PC-3 (cell line): Measurements from ENCODE around the gene GLI3. TPM values are rescaled to one million over a fixed set of nuclear protein-coding genes. Genes with fewer than 3 reads are reported as not detected.

Source experiments
- ATAC-seq: fragments of 200-7000 bp; cut with Tn5 transposase; 2 replicates; pipeline ENCODE4 v1.9.1; 2020; ENCODE audit warnings: mild to moderate bottlenecking, moderate library complexity
- BruUV-seq: library from RNA; stranded (reverse); fragments of 400-500 nt; replicated peaks from 2 replicates; lab custom pipeline; 2021; lab: Mats Ljungman, UMichigan
- CTCF ChIA-PET: fragments of 300-600 bp; sonication (Branson Sonifier 250); formaldehyde crosslinking; loops from one replicate; lab custom pipeline; 2022; ENCODE audit warnings: antibody characterized with exemption; lab: Charles Lee
- POLR2A ChIA-PET: fragments of 300-600 bp; sonication (Branson Sonifier 250); formaldehyde crosslinking; loops from one replicate; lab custom pipeline; 2022; ENCODE audit warnings: antibody characterized with exemption; ENCODE audit not compliant: unreplicated experiment; lab: Charles Lee
- DNase-seq: peaks from one replicate; pipeline ENCODE4 v3.0.0-alpha.2; 2015
- H2AFZ ChIP-seq: fragments of 300-600 bp; sonication (generic); 2 replicates; pipeline ENCODE4 v1.6.0; 2016; ENCODE audit warnings: antibody characterized with exemption, low read length
- H3F3A ChIP-seq: fragments of 300-600 bp; sonication (generic); one replicate; pipeline ENCODE4 v1.6.0; 2017; ENCODE audit warnings: antibody characterized with exemption, low read length, control low read depth, mild to moderate bottlenecking; ENCODE audit not compliant: unreplicated experiment
- H3K27ac ChIP-seq: fragments of 300-600 bp; sonication (generic); 2 replicates; pipeline ENCODE4 v1.5.1; 2016; ENCODE audit warnings: mild to moderate bottlenecking, low read length
- H3K27me3 ChIP-seq: fragments of 300-600 bp; sonication (generic); 2 replicates; pipeline ENCODE4 v1.6.1; 2016; ENCODE audit warnings: low read length, mixed read lengths
- H3K36me3 ChIP-seq: fragments of 300-600 bp; sonication (generic); 2 replicates; pipeline ENCODE4 v1.6.1; 2016; ENCODE audit warnings: low read depth, mixed run types, low read length, mixed read lengths
- H3K4me1 ChIP-seq: fragments of 300-600 bp; sonication (generic); 2 replicates; pipeline ENCODE4 v1.5.1; 2016; ENCODE audit warnings: low read length; ENCODE audit not compliant: insufficient read depth
- H3K4me2 ChIP-seq: fragments of 300-600 bp; sonication (generic); 2 replicates; pipeline ENCODE4 v1.6.0; 2016; ENCODE audit warnings: low read length
- H3K4me3 ChIP-seq: fragments of 300-600 bp; sonication (generic); 2 replicates; pipeline ENCODE4 v1.5.1; 2016; ENCODE audit warnings: mild to moderate bottlenecking, low read length, mixed read lengths
- H3K79me2 ChIP-seq: fragments of 300-600 bp; sonication (generic); 2 replicates; pipeline ENCODE4 v1.6.1; 2017; ENCODE audit warnings: low read length, mixed read lengths
- H3K9ac ChIP-seq: fragments of 300-600 bp; sonication (generic); 2 replicates; pipeline ENCODE4 v1.6.0; 2016; ENCODE audit warnings: mild to moderate bottlenecking, low read length
- H3K9me2 ChIP-seq: fragments of 300-600 bp; sonication (generic); replicated peaks from 2 replicates; pipeline ENCODE4 v1.6.1; 2016; ENCODE audit warnings: mixed run types, low read length, mixed read lengths
- H3K9me3 ChIP-seq: fragments of 300-600 bp; sonication (generic); 2 replicates; pipeline ENCODE4 v1.6.1; 2016; ENCODE audit warnings: low read length, mixed read lengths
- H4K20me1 ChIP-seq: fragments of 300-600 bp; sonication (generic); 2 replicates; pipeline ENCODE4 v1.6.1; 2016; ENCODE audit warnings: low read length, mixed read lengths
- CTCF ChIP-seq: fragments of 300-600 bp; sonication (generic); conservative IDR thresholded peaks from 2 replicates; pipeline ENCODE4 v1.5.1; 2017; ENCODE audit warnings: antibody characterized with exemption, low read depth, mild to moderate bottlenecking, low read length
- EZH2 ChIP-seq: fragments of 300-600 bp; sonication (generic); IDR thresholded peaks from one replicate; pipeline ENCODE4 v1.6.1; 2017; ENCODE audit warnings: antibody characterized with exemption, mild to moderate bottlenecking, low read length; ENCODE audit not compliant: unreplicated experiment
- EZH2phosphoT487 ChIP-seq: fragments of 300-600 bp; sonication (generic); IDR thresholded peaks from 2 replicates; pipeline ENCODE4 v1.6.1; 2018; ENCODE audit warnings: mild to moderate bottlenecking, antibody characterized with exemption, low read length, borderline replicate concordance
- intact Hi-C: fragments of 100-400 bp; cut with micrococcal nuclease; formaldehyde crosslinking; loops from 2 replicates; pipeline ENCODE4 v1.9.0; 2023
- total RNA-seq: library from RNA; depleted of rRNA; stranded (reverse); fragments of >200 nt; gene quantifications from 2 replicates; pipeline ENCODE4 v1.2.3, GENCODE V29; 2014

GLI3 gene
- total RNA-seq, 1 experiment from 2014 or later, result 3.5 TPM

GRCh38 chr7:42039921-42040320 is 197.1 kb downstream of the GLI3 start:
- Histone ChIP-seq H3K36me3 (peaks cover 12% of the 10 kb centered on the region; the same call in 1 of the 2 replicates), H3F3A (no peaks in the 10 kb centered on the region), H3K9me2 (no peaks in the 10 kb centered on the region), H3K4me2 (no peak overlapping the region), H3K9ac (no peak overlapping the region), H3K4me3 (no peak overlapping the region), H3K27ac (no peak overlapping the region), H3K4me1 (no peaks in the 10 kb centered on the region), H3K79me2 (no peaks in the 10 kb centered on the region), H3K27me3 (no peaks in the 10 kb centered on the region), H2AFZ (no peak overlapping the region), H3K9me3 (no peaks in the 10 kb centered on the region), H4K20me1 (no peaks in the 10 kb centered on the region)
- intact Hi-C loops, result no loop called here
- TF ChIP-seq CTCF, result no peak
- no peak for TF ChIP-seq EZH2
- no peak for TF ChIP-seq EZH2phosphoT487
- ATAC-seq, result no peak
- POLR2A ChIA-PET, result interaction anchor here (0.6 kb wide), 1 partner anchor 39 kb away, joined by 3 read pairs; no protein-coding TSS in a partner anchor
- no peak for DNase-seq
- BruUV-seq, result no TSS peak
- CTCF ChIA-PET, result no interaction called here

- intact Hi-C loops, result no loop called here
- ChIA-PET CTCF (no interaction called here), POLR2A (no interaction called here)
- Histone ChIP-seq H3K4me1 (no peaks in the 10 kb centered on the region), H3K9ac (no peak overlapping the region), H3K79me2 (no peaks in the 10 kb centered on the region), H3K4me3 (no peak overlapping the region), H3K36me3 (peaks cover 7% of the 10 kb centered on the region; the same call in 1 of the 2 replicates), H3K9me2 (no peaks in the 10 kb centered on the region), H3K27ac (no peak overlapping the region), H2AFZ (no peak overlapping the region), H4K20me1 (no peaks in the 10 kb centered on the region), H3K27me3 (no peaks in the 10 kb centered on the region), H3K4me2 (no peak overlapping the region), H3K9me3 (no peaks in the 10 kb centered on the region), H3F3A (no peaks in the 10 kb centered on the region)
- no TSS peak for BruUV-seq
- ATAC-seq, result no peak
- DNase-seq, result no peak
- TF ChIP-seq EZH2phosphoT487 (no peak), CTCF (no peak), EZH2 (no peak)
Observed at GRCh38 chr7:42035210-42035609, 201.8 kb downstream of the GLI3 start.

GRCh38 chr7:42033480-42033879 is 203.5 kb downstream of the GLI3 start:
- BruUV-seq, result no TSS peak
- H3K4me3 ChIP-seq, result no peak overlapping the region
- ATAC-seq (no peak), DNase-seq (no peak)
- H3K36me3 ChIP-seq, result no peaks in the 10 kb centered on the region; the same call in 1 of the 2 replicates
- H3K27ac ChIP-seq, result no peak overlapping the region
- H3K9me2 ChIP-seq, result no peaks in the 10 kb centered on the region
- H4K20me1 ChIP-seq, result no peaks in the 10 kb centered on the region
- H3K27me3 ChIP-seq, result no peaks in the 10 kb centered on the region
- intact Hi-C loops, result no loop called here
- H3K79me2 ChIP-seq, result no peaks in the 10 kb centered on the region
- POLR2A ChIA-PET, result no interaction called here
- no peaks in the 10 kb centered on the region for H3K9me3 ChIP-seq
- no peak overlapping the region for H3K4me2 ChIP-seq
- no peak overlapping the region for H2AFZ ChIP-seq
- no peak for TF ChIP-seq CTCF
- TF ChIP-seq EZH2, result no peak
- TF ChIP-seq EZH2phosphoT487, result no peak
- CTCF ChIA-PET, result no interaction called here
- H3K9ac ChIP-seq, result no peak overlapping the region
- no peaks in the 10 kb centered on the region for H3F3A ChIP-seq
- no peaks in the 10 kb centered on the region for H3K4me1 ChIP-seq
